ENCODE data around the gene RCBTB2. TPM values are rescaled to one million over a fixed set of nuclear protein-coding genes. Genes with fewer than 3 reads are reported as not detected.
"Not testable (repeated sequence)": the region's sequence is repeated elsewhere in the genome, so short reads cannot be mapped to it uniquely, and the experiment has no call there.

The RCBTB2 gene
- total RNA-seq, 1 donor from 2014 or later, result 20.1 TPM

DNA sequence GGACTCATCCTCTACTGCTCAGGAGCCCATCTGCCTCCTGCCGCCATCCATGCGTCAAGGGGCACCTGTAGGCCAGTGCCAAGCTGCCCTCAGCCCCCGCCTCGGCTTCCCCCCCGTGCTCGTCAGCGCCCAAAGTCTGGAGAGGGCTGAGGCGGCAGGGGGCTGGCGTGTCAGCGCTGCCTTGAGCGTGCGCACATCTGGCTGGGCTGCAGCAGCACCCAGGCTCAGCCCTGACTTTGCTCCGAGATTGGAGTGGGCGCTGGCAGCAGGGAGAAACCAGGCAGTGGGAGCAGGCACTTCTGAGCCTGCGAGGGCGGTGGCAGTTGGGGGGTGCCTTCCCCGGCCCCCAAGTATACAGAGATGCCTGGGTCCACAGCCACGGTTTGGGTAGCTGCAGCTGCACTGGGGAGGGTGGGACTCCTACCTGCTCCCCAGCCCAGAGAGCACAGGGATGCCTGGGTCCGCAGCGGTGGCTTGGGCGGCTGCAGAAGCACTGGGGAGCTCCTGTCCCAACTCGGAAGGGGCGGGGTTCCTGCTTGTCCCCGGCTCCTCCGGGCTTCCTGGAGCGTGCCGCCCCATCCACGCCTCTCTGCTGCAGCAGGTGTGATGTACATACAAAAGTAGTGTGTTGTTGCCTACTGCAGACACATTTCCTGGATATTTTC is 75.2 kb downstream of the RCBTB2 start:
- intact Hi-C loops (cut with DNase I), result no loop called here
- Histone ChIP-seq H3K4me3 (no peak overlapping the region), H3K9me3 (no peaks in the 10 kb centered on the region), H3K36me3 (peaks cover 74% of the 10 kb centered on the region), H3K4me1 (no peaks in the 10 kb centered on the region), H3K27me3 (ENCODE audit: low read depth) (no peaks in the 10 kb centered on the region), H3K27ac (no peak overlapping the region)
- ATAC-seq (peak in 1 of 2 donors; percentile 19), DNase-seq (no peak)
- TF ChIP-seq, protein P1, sequence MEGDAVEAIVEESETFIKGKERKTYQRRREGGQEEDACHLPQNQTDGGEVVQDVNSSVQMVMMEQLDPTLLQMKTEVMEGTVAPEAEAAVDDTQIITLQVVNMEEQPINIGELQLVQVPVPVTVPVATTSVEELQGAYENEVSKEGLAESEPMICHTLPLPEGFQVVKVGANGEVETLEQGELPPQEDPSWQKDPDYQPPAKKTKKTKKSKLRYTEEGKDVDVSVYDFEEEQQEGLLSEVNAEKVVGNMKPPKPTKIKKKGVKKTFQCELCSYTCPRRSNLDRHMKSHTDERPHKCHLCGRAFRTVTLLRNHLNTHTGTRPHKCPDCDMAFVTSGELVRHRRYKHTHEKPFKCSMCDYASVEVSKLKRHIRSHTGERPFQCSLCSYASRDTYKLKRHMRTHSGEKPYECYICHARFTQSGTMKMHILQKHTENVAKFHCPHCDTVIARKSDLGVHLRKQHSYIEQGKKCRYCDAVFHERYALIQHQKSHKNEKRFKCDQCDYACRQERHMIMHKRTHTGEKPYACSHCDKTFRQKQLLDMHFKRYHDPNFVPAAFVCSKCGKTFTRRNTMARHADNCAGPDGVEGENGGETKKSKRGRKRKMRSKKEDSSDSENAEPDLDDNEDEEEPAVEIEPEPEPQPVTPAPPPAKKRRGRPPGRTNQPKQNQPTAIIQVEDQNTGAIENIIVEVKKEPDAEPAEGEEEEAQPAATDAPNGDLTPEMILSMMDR (IDR thresholded peaks at IDR 0.05), result no peak

GRCh38 chr13:48456546-48456945 is 76.3 kb downstream of the RCBTB2 start:
- no peak overlapping the region for H3K27ac ChIP-seq
- peaks cover under 1% of the 10 kb centered on the region for H3K9me3 ChIP-seq
- peaks cover 63% of the 10 kb centered on the region for H3K36me3 ChIP-seq
- H3K27me3 ChIP-seq (ENCODE audit: low read depth), result no peaks in the 10 kb centered on the region
- H3K4me1 ChIP-seq, result no peaks in the 10 kb centered on the region
- DNase-seq, result no peak
- ATAC-seq, result no peak
- intact Hi-C loops (cut with DNase I), result no loop called here
- no peak overlapping the region for H3K4me3 ChIP-seq
- TF ChIP-seq, protein P1 (IDR thresholded peaks at IDR 0.05), result no peak

- DNase-seq; H3K4me3 ChIP-seq; H3K27me3 ChIP-seq (ENCODE audit: low read depth); H3K27ac ChIP-seq; ATAC-seq; intact Hi-C loops (cut with DNase I): not testable (repeated sequence)
- Histone ChIP-seq H3K9me3 (peaks cover 14% of the 10 kb centered on the region), H3K36me3 (peaks cover 22% of the 10 kb centered on the region), H3K4me1 (peaks cover 15% of the 10 kb centered on the region)
Measured at GRCh38 chr13:48451196-48451595, 81.7 kb downstream of the RCBTB2 start.

GRCh38 chr13:48449656-48450055 is 83.2 kb downstream of the RCBTB2 start:
- intact Hi-C loops (cut with DNase I), result no loop called here
- Histone ChIP-seq H3K9me3 (peaks cover 14% of the 10 kb centered on the region), H3K27ac (no peak overlapping the region), H3K36me3 (peaks cover 19% of the 10 kb centered on the region), H3K4me1 (peaks cover 15% of the 10 kb centered on the region), H3K27me3 (ENCODE audit: low read depth) (no peaks in the 10 kb centered on the region), H3K4me3 (no peak overlapping the region)
- TF ChIP-seq, protein P1 (IDR thresholded peaks at IDR 0.05), result no peak
- ATAC-seq (no peak), DNase-seq (no peak)

GRCh38 chr13:48448959-48449614 is 83.8 kb downstream of the RCBTB2 start:
- Histone ChIP-seq H3K27me3 (ENCODE audit: low read depth) (no peaks in the 10 kb centered on the region), H3K27ac (peak overlapping the region; percentile 42), H3K9me3 (peaks cover 14% of the 10 kb centered on the region), H3K4me3 (peak overlapping the region; percentile 24), H3K4me1 (peaks cover 15% of the 10 kb centered on the region), H3K36me3 (peaks cover 13% of the 10 kb centered on the region)
- TF ChIP-seq, protein P1 (IDR thresholded peaks at IDR 0.05), result no peak
- DNase-seq (no peak), ATAC-seq (peak in 1 of 2 donors; percentile 50)
- intact Hi-C loops (cut with DNase I), result no loop called here

Data from lower lobe of right lung (tissue), 2 donors.